Measurements from ENCODE around the gene POLN. TPM values are rescaled to one million over a fixed set of nuclear protein-coding genes. Genes with fewer than 3 reads are reported as not detected.

Gene POLN
- total and polyA plus RNA-seq, 4 donors: 4.6 to 8.9 (median 6.8) TPM

DNA sequence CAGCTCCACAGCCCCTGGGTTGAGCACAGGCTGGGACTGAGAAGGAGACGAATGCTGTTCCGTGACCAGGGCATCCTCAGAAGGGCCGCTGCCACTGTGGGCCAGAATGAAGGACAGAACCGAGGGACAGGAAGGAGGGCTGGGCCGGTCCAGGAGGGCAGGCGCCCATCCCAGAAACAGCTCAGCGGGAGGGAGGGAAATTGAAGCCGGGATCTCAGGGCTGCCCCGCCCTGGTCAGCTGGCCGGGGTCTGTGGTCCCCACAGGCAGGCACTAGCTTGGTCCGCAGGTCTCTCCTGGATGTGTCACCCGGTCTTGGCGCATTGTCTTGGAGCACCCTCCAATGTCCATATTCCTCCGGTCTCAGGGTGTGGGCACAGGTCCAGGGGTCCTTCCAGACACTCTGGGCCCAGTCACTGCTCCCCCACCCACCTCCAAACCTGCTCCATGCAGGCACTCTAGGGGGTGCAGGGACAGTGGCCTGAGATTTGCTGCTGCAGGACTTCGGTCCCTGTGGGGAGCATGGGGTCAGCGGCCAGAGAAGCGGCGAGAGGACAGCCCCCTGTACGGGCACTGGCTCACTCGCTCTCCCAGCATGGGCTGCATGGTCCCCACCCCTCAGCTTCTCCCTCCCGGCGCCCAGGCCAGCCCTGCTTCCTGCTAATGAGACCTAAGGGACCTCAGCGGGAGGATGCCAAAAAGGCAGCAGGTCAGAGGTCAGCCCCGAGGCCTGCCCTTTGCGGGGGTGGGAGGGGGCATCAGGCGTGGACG, 43.9 kb upstream of the POLN start:
- WGBS (ENCODE audit: insufficient coverage): 69% methylated on average over 22 of the region's 27 CpGs
- Histone ChIP-seq H3K9me3 (ENCODE audit: control insufficient read depth, insufficient read depth, low read length) (no peaks in the 10 kb centered on the region), H3K36me3 (ENCODE audit: control insufficient read depth, insufficient read depth, low read length) (peaks cover 23% of the 10 kb centered on the region), H3K4me3 (ENCODE audit: low read depth, low read length) (no peak overlapping the region), H3K27ac (ENCODE audit: low read depth, low read length) (no peak overlapping the region), H3K4me1 (ENCODE audit: control insufficient read depth, insufficient read depth, low read length) (peaks cover 4% of the 10 kb centered on the region), H3K27me3 (ENCODE audit: control insufficient read depth, insufficient read depth, low read length) (no peaks in the 10 kb centered on the region)
- no peak for DNase-seq (ENCODE audit: low read depth in 4 of 6, low spot score in 6 of 6)

DNA sequence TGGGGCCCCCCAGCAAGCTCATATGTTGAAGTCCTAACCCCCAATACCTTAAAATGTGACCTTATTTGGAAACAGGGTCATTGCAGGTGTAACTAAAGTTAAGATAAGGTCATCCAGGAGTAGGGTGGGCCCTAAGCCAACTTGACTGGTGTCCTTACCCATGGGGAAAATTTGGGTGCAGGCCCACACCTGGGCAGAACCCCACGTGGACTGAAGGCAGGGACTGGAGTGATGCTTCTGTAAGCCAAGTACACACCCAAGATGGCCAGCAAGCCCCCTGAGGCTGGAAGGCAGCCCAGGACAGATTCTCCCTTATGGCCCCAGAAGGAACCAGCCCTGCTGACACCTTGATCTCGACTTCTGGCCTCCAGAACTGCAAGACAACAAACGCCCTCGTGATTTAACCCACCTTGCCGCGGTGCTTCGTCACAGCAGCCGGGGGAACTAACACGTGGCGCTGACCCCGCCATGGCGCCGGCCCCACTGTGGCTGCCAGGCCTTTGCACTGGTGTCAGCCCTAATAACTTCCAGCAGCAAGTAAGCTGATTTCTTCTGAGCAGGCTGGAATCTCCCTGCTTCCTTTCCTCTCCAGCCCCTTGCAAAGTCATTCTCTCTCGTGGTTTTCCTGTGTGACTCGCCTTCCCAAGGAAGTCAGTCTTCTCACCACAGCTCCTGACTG, 43.2 kb upstream of the POLN start:
- peaks cover 23% of the 10 kb centered on the region for H3K36me3 ChIP-seq (ENCODE audit: control insufficient read depth, insufficient read depth, low read length)
- DNase-seq (ENCODE audit: low read depth in 4 of 6, low spot score in 6 of 6): no peak
- H3K27me3 ChIP-seq (ENCODE audit: control insufficient read depth, insufficient read depth, low read length): no peaks in the 10 kb centered on the region
- H3K4me1 ChIP-seq (ENCODE audit: control insufficient read depth, insufficient read depth, low read length): peaks cover 4% of the 10 kb centered on the region
- no peaks in the 10 kb centered on the region for H3K9me3 ChIP-seq (ENCODE audit: control insufficient read depth, insufficient read depth, low read length)
- WGBS (ENCODE audit: insufficient coverage): 87% methylated on average over 15 of the region's 15 CpGs
- no peak overlapping the region for H3K4me3 ChIP-seq (ENCODE audit: low read depth, low read length)
- H3K27ac ChIP-seq (ENCODE audit: low read depth, low read length): no peak overlapping the region

DNA sequence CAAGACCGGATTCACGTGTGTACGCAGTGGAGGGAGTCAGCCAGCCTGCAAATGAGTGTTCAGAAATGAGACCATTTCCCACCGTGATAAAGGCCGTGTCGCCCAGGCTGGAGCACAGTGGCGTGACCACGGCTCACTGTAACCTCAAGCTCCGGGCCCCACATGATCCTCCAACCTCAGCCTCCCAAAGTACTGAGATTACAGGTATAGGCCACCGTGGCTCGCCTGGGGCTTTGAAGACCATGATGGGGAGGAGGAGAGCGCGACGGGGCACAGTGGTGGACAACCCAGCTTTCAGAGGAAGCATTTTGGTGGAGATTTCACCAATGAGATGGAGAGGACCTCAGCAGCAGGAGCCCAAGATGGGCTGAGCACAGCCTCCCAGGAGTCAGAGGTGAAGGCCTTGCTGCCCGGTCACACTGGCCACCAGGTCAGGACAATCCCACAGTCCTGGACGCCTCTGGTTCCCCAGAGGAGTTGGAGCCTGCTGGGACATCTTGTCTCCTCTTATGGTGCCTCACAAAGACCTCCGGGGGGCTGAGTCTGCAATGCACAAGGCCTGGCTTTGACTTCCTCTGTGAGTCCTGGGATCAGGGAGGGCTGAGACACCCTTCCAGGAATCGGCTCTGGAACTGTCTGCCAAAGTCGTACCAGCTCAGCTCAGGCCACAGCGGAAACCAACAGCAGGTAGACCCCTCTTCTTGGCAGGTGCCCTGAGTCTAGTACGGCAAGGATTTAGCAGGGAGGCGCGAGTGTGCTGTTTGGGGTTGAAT, 42.4 kb upstream of the POLN start:
- Histone ChIP-seq H3K36me3 (ENCODE audit: control insufficient read depth, insufficient read depth, low read length) (peaks cover 16% of the 10 kb centered on the region), H3K4me1 (ENCODE audit: control insufficient read depth, insufficient read depth, low read length) (peaks cover 4% of the 10 kb centered on the region), H3K9me3 (ENCODE audit: control insufficient read depth, insufficient read depth, low read length) (no peaks in the 10 kb centered on the region), H3K4me3 (ENCODE audit: low read depth, low read length) (no peak overlapping the region), H3K27ac (ENCODE audit: low read depth, low read length) (no peak overlapping the region), H3K27me3 (ENCODE audit: control insufficient read depth, insufficient read depth, low read length) (no peaks in the 10 kb centered on the region)
- DNase-seq (ENCODE audit: low read depth in 4 of 6, low spot score in 6 of 6): no peak
- 94% methylated on average over 17 of the region's 23 CpGs for WGBS (ENCODE audit: insufficient coverage)

- DNase-seq (ENCODE audit: low read depth in 4 of 6, low spot score in 6 of 6): no peak
- no peak overlapping the region for H3K4me3 ChIP-seq (ENCODE audit: low read depth, low read length)
- H3K27ac ChIP-seq (ENCODE audit: low read depth, low read length): no peak overlapping the region
- H3K27me3 ChIP-seq (ENCODE audit: control insufficient read depth, insufficient read depth, low read length): no peaks in the 10 kb centered on the region
- peaks cover 13% of the 10 kb centered on the region for H3K36me3 ChIP-seq (ENCODE audit: control insufficient read depth, insufficient read depth, low read length)
- no peaks in the 10 kb centered on the region for H3K9me3 ChIP-seq (ENCODE audit: control insufficient read depth, insufficient read depth, low read length)
- H3K4me1 ChIP-seq (ENCODE audit: control insufficient read depth, insufficient read depth, low read length): peaks cover 4% of the 10 kb centered on the region
- WGBS (ENCODE audit: insufficient coverage): 98% methylated on average over 3 of the region's 3 CpGs
Measured at GRCh38 chr4:2283199-2283711, 41.3 kb upstream of the POLN start.

GRCh38 chr4:2281575-2282343, 39.8 kb upstream of the POLN start:
- 81% methylated on average over 10 of the region's 10 CpGs for WGBS (ENCODE audit: insufficient coverage)
- Histone ChIP-seq H3K27me3 (ENCODE audit: control insufficient read depth, insufficient read depth, low read length) (no peaks in the 10 kb centered on the region), H3K4me3 (ENCODE audit: low read depth, low read length) (no peak overlapping the region), H3K27ac (ENCODE audit: low read depth, low read length) (no peak overlapping the region), H3K4me1 (ENCODE audit: control insufficient read depth, insufficient read depth, low read length) (peaks cover 4% of the 10 kb centered on the region), H3K9me3 (ENCODE audit: control insufficient read depth, insufficient read depth, low read length) (no peaks in the 10 kb centered on the region), H3K36me3 (ENCODE audit: control insufficient read depth, insufficient read depth, low read length) (peaks cover 12% of the 10 kb centered on the region)
- DNase-seq (ENCODE audit: low read depth in 4 of 6, low spot score in 6 of 6): no peak

- no peak for DNase-seq (ENCODE audit: low read depth in 4 of 6, low spot score in 6 of 6)
- WGBS (ENCODE audit: insufficient coverage): 87% methylated on average over 7 of the region's 13 CpGs
- Histone ChIP-seq H3K9me3 (ENCODE audit: control insufficient read depth, insufficient read depth, low read length) (no peaks in the 10 kb centered on the region), H3K4me3 (ENCODE audit: low read depth, low read length) (no peak overlapping the region), H3K27me3 (ENCODE audit: control insufficient read depth, insufficient read depth, low read length) (no peaks in the 10 kb centered on the region), H3K4me1 (ENCODE audit: control insufficient read depth, insufficient read depth, low read length) (peaks cover under 1% of the 10 kb centered on the region), H3K36me3 (ENCODE audit: control insufficient read depth, insufficient read depth, low read length) (peaks cover 10% of the 10 kb centered on the region), H3K27ac (ENCODE audit: low read depth, low read length) (no peak overlapping the region)
Measured at GRCh38 chr4:2280531-2281300, 38.8 kb upstream of the POLN start.

DNA sequence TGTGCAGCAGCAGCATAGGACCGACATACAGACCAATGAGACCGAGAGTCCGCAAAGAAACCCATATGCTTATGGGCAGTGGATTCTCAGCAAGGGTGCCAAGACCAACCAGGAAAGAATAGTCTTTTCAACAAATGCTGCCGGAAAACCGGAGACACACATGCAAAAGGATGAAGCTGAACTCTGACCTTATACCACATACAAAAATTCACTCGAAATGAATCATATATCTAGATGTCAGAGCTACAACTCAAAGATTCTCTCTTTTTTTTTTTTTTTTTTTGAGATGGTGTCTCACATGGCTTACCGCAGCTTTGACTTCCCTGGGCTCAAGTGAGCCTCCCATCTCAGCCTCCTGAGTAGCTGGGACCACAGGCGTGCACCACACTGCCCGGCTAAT, 36.0 kb upstream of the POLN start:
- H3K36me3 ChIP-seq (ENCODE audit: control insufficient read depth, insufficient read depth, low read length): peaks cover 12% of the 10 kb centered on the region
- 86% methylated on average over 8 of the region's 9 CpGs for WGBS (ENCODE audit: insufficient coverage)
- DNase-seq (ENCODE audit: low read depth in 4 of 6, low spot score in 6 of 6): no peak
- H3K4me3 ChIP-seq (ENCODE audit: low read depth, low read length): no peak overlapping the region
- no peaks in the 10 kb centered on the region for H3K4me1 ChIP-seq (ENCODE audit: control insufficient read depth, insufficient read depth, low read length)
- no peak overlapping the region for H3K27ac ChIP-seq (ENCODE audit: low read depth, low read length)
- H3K9me3 ChIP-seq (ENCODE audit: control insufficient read depth, insufficient read depth, low read length): no peaks in the 10 kb centered on the region
- H3K27me3 ChIP-seq (ENCODE audit: control insufficient read depth, insufficient read depth, low read length): no peaks in the 10 kb centered on the region

DNA sequence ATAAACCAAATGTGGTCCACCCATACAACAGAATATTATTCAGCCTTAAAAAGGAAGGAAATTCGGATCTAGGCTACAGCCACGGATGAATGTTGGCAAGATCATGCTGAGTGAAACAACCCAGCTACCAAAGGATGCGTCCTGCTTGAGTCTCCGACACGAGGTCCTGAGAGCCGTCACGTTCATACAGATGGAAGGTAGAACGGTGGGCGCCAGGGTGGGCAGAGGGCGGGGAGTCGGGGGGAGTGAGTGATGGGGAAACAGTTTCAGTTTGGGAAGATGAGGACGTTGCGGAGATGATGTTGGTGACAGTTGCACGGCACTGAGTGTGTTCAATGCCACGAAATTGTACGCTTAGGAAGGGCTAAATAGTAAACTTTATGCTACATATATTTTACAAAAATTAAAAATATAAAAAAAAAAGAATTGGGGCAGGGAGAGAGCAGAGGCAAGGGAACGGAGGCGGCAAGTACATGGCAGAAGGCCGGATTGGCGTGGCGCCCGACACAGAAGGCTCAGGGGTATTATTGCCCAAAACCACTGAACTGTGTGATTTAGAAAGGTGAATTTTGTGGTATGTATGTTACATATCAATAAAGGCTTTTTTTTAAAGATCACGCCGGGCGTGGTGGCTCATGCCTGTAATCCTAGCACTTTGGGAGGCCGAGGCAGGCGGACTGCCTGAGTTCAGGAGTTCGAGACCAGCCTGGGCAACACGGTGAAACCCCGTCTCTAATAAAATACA, 34.8 kb upstream of the POLN start:
- H3K36me3 ChIP-seq (ENCODE audit: control insufficient read depth, insufficient read depth, low read length): peaks cover 24% of the 10 kb centered on the region
- H3K9me3 ChIP-seq (ENCODE audit: control insufficient read depth, insufficient read depth, low read length): no peaks in the 10 kb centered on the region
- WGBS (ENCODE audit: insufficient coverage): 96% methylated on average over 21 of the region's 30 CpGs
- no peak overlapping the region for H3K27ac ChIP-seq (ENCODE audit: low read depth, low read length)
- no peak for DNase-seq (ENCODE audit: low read depth in 4 of 6, low spot score in 6 of 6)
- no peaks in the 10 kb centered on the region for H3K27me3 ChIP-seq (ENCODE audit: control insufficient read depth, insufficient read depth, low read length)
- H3K4me1 ChIP-seq (ENCODE audit: control insufficient read depth, insufficient read depth, low read length): no peaks in the 10 kb centered on the region
- no peak overlapping the region for H3K4me3 ChIP-seq (ENCODE audit: low read depth, low read length)

Data from spinal cord (tissue), 10 donors.